MM.1S (cell line): ENCODE results near the gene PLD4.

Source experiments
- CTCF ChIP-seq: fragments of 300-600 bp; sonication (generic); IDR thresholded peaks from 2 replicates; pipeline ENCODE4 v1.5.1; 2016; ENCODE audit warnings: antibody characterized with exemption, low read length, mixed read lengths
- EZH2 ChIP-seq: fragments of 300-600 bp; sonication (generic); optimal IDR thresholded peaks from 2 replicates; pipeline ENCODE3; 2017; ENCODE audit warnings: low read depth, mild to moderate bottlenecking, antibody characterized with exemption, low read length, mixed read lengths
- EZH2phosphoT487 ChIP-seq: fragments of 300-600 bp; sonication (generic); IDR thresholded peaks from 2 replicates; pipeline ENCODE4 v1.6.1; 2018; ENCODE audit warnings: antibody characterized with exemption, low read length

GRCh38 chr14:104980611-104981531 lies 56.2 kb downstream of the PLD4 start:
- no peak for TF ChIP-seq CTCF
- TF ChIP-seq EZH2phosphoT487, result no peak
- TF ChIP-seq EZH2, result no peak
